GM18508 (cell line): ENCODE results near the gene TNIP3.
A peak's percentile ranks its signal among the peaks of the same experiment; 100 is the strongest.
"Not testable (repeated sequence)": the region's sequence is repeated elsewhere in the genome, so short reads cannot be mapped to it uniquely, and the experiment has no call there.

Experiments
- ATAC-seq: cut with Tn5 transposase; IDR thresholded peaks from one replicate; pipeline ENCODE4 v1.9.1; 2021; ENCODE audit warnings: moderate number of reproducible peaks; ENCODE audit not compliant: insufficient read depth, unreplicated experiment

The TNIP3 gene

GRCh38 chr4:121180558-121180957 lies 16.4 kb upstream of the TNIP3 start:
- no peak for ATAC-seq

GRCh38 chr4:121177246-121178137 lies 13.4 kb upstream of the TNIP3 start:
- no peak for ATAC-seq

- no peak for ATAC-seq
These were observed 12.2 kb upstream of the TNIP3 start for GRCh38 chr4:121176082-121176934.

GRCh38 chr4:121171477-121171876 lies 7.4 kb upstream of the TNIP3 start:
- not testable (repeated sequence) for ATAC-seq

GRCh38 chr4:121168446-121169281 lies 4.5 kb upstream of the TNIP3 start:
- ATAC-seq, result peak; percentile 86

- no peak for ATAC-seq
These were observed 2.9 kb upstream of the TNIP3 start for GRCh38 chr4:121166976-121167375.

GRCh38 chr4:121165206-121165605 lies 1.1 kb upstream of the TNIP3 start:
- ATAC-seq, result no peak

GRCh38 chr4:121156822-121157769 lies 7.0 kb downstream of the TNIP3 start:
- no peak for ATAC-seq

GRCh38 chr4:121155893-121156292 lies 8.2 kb downstream of the TNIP3 start:
- ATAC-seq, result no peak

- no peak for ATAC-seq
These were observed 10.0 kb downstream of the TNIP3 start for GRCh38 chr4:121154103-121154515.

GRCh38 chr4:121151942-121152341 lies 12.2 kb downstream of the TNIP3 start:
- no peak for ATAC-seq

- ATAC-seq, result no peak
These were observed 13.6 kb downstream of the TNIP3 start for GRCh38 chr4:121150486-121150885.

GRCh38 chr4:121150003-121150402 lies 14.1 kb downstream of the TNIP3 start:
- ATAC-seq, result no peak

GRCh38 chr4:121148621-121149020 lies 15.5 kb downstream of the TNIP3 start:
- ATAC-seq, result no peak

GRCh38 chr4:121148000-121148399 lies 16.1 kb downstream of the TNIP3 start:
- no peak for ATAC-seq

GRCh38 chr4:121146530-121146929 lies 17.6 kb downstream of the TNIP3 start:
- no peak for ATAC-seq

- no peak for ATAC-seq
These were observed 18.7 kb downstream of the TNIP3 start for GRCh38 chr4:121145430-121145829.

GRCh38 chr4:121144021-121144420 lies 20.1 kb downstream of the TNIP3 start:
- ATAC-seq, result no peak

- ATAC-seq, result no peak
These were observed 21.0 kb downstream of the TNIP3 start for GRCh38 chr4:121143131-121143530.
